MM.1S (cell line): Measurements from ENCODE around the gene EPHB1.

ENCODE experiments used
- DNase-seq: peaks from one replicate; pipeline ENCODE4 v3.0.0-alpha.2; 2015
- H2AFZ ChIP-seq: fragments of 300-600 bp; sonication (generic); 2 replicates; pipeline ENCODE4 v1.6.0; 2016; ENCODE audit warnings: antibody characterized with exemption, low read length
- H3F3A ChIP-seq: fragments of 300-600 bp; sonication (generic); 2 replicates; pipeline ENCODE4 v1.6.1; 2016; ENCODE audit warnings: mild to moderate bottlenecking, antibody characterized with exemption, low read length, moderate library complexity, mixed read lengths; ENCODE audit not compliant: insufficient read depth
- H3K27ac ChIP-seq: fragments of 300-600 bp; sonication (generic); 2 replicates; pipeline ENCODE4 v1.5.1; 2016; ENCODE audit warnings: mild to moderate bottlenecking, low read length
- H3K27me3 ChIP-seq: fragments of 300-600 bp; sonication (generic); replicated peaks from 2 replicates; pipeline ENCODE4 v1.6.0; 2016; ENCODE audit warnings: low read length; ENCODE audit not compliant: insufficient read depth
- H3K36me3 ChIP-seq: fragments of 300-600 bp; sonication (generic); replicated peaks from 2 replicates; pipeline ENCODE4 v1.6.1; 2016; ENCODE audit warnings: mild to moderate bottlenecking, low read length, mixed read lengths; ENCODE audit not compliant: insufficient read depth
- H3K4me1 ChIP-seq: fragments of 300-600 bp; sonication (generic); 2 replicates; pipeline ENCODE4 v1.6.1; 2016; ENCODE audit warnings: low read length, mixed read lengths
- H3K4me2 ChIP-seq: fragments of 300-600 bp; sonication (generic); 2 replicates; pipeline ENCODE4 v1.6.0; 2016; ENCODE audit warnings: low read depth, low read length
- H3K4me3 ChIP-seq: fragments of 300-600 bp; sonication (generic); 2 replicates; pipeline ENCODE4 v1.5.1; 2016; ENCODE audit warnings: low read length, mixed read lengths
- H3K79me2 ChIP-seq: fragments of 300-600 bp; sonication (generic); 2 replicates; pipeline ENCODE4 v1.6.1; 2016; ENCODE audit warnings: mixed run types, low read length, mixed read lengths
- H3K9ac ChIP-seq: fragments of 300-600 bp; sonication (generic); 2 replicates; pipeline ENCODE4 v1.6.1; 2016; ENCODE audit warnings: low read length, mixed read lengths
- H3K9me2 ChIP-seq: fragments of 300-600 bp; sonication (generic); replicated peaks from 2 replicates; pipeline ENCODE4 v1.6.1; 2016; ENCODE audit warnings: mild to moderate bottlenecking, low read length, mixed read lengths; ENCODE audit not compliant: insufficient read depth
- H3K9me3 ChIP-seq: fragments of 300-600 bp; sonication (generic); replicated peaks from 2 replicates; pipeline ENCODE4 v1.6.1; 2016; ENCODE audit warnings: mild to moderate bottlenecking, low read length, mixed read lengths; ENCODE audit not compliant: insufficient read depth
- H4K20me1 ChIP-seq: fragments of 300-600 bp; sonication (generic); 2 replicates; pipeline ENCODE4 v1.6.1; 2016; ENCODE audit warnings: mild to moderate bottlenecking, low read length, moderate library complexity, mixed read lengths; ENCODE audit not compliant: insufficient read depth
- EZH2 ChIP-seq: fragments of 300-600 bp; sonication (generic); optimal IDR thresholded peaks from 2 replicates; pipeline ENCODE3; 2017; ENCODE audit warnings: low read depth, mild to moderate bottlenecking, antibody characterized with exemption, low read length, mixed read lengths
- EZH2phosphoT487 ChIP-seq: fragments of 300-600 bp; sonication (generic); IDR thresholded peaks from 2 replicates; pipeline ENCODE4 v1.6.1; 2018; ENCODE audit warnings: antibody characterized with exemption, low read length
- TF ChIP-seq, protein P1 (sequence below): fragments of 300-600 bp; sonication (generic); IDR thresholded peaks from 2 replicates; pipeline ENCODE4 v1.5.1; 2016; ENCODE audit warnings: antibody characterized with exemption, low read length, mixed read lengths

Gene EPHB1

GRCh38 chr3:135017003-135017893 lies 222.2 kb downstream of the EPHB1 start:
- H2AFZ ChIP-seq: no peak overlapping the region
- TF ChIP-seq EZH2 (no peak), EZH2phosphoT487 (no peak)
- TF ChIP-seq, protein P1, sequence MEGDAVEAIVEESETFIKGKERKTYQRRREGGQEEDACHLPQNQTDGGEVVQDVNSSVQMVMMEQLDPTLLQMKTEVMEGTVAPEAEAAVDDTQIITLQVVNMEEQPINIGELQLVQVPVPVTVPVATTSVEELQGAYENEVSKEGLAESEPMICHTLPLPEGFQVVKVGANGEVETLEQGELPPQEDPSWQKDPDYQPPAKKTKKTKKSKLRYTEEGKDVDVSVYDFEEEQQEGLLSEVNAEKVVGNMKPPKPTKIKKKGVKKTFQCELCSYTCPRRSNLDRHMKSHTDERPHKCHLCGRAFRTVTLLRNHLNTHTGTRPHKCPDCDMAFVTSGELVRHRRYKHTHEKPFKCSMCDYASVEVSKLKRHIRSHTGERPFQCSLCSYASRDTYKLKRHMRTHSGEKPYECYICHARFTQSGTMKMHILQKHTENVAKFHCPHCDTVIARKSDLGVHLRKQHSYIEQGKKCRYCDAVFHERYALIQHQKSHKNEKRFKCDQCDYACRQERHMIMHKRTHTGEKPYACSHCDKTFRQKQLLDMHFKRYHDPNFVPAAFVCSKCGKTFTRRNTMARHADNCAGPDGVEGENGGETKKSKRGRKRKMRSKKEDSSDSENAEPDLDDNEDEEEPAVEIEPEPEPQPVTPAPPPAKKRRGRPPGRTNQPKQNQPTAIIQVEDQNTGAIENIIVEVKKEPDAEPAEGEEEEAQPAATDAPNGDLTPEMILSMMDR: no peak

GRCh38 chr3:135018149-135018923 lies 223.3 kb downstream of the EPHB1 start:
- H2AFZ ChIP-seq: peak overlapping the region; percentile 52
- DNase-seq: peak; percentile 45

More at GRCh38 chr3:135017003-135017893, 222.2 kb downstream of the EPHB1 start:
- Histone ChIP-seq H3K27ac (no peak overlapping the region), H3K4me3 (no peak overlapping the region), H3K36me3 (no peaks in the 10 kb centered on the region), H3K27me3 (no peaks in the 10 kb centered on the region), H3K4me1 (peaks cover 16% of the 10 kb centered on the region), H3K9me3 (no peaks in the 10 kb centered on the region), H4K20me1 (no peaks in the 10 kb centered on the region), H3K79me2 (no peaks in the 10 kb centered on the region), H3K4me2 (no peak overlapping the region), H3K9ac (no peak overlapping the region), H3K9me2 (no peaks in the 10 kb centered on the region), H3F3A (no peaks in the 10 kb centered on the region)
- no peak for DNase-seq

DNA sequence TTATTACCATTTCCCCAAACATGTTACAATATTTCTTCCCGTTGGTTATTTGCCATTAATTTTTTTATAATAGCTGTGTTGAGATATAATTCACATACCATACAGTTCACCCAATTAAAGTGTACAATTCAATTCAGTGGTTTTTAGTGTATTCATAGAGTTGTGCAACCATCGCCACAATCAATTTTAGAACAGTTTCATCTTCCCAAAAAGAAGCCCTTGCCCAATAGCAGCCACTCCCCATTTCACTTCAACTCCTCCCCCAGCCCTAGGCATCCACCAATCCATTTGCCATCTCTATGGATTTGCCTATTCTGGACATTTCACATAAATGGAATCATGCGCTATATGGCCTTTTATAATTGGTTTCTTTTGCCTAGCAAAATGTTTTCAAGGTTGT lies 225.1 kb downstream of the EPHB1 start:
- no peak overlapping the region for H3K27ac ChIP-seq
- no peaks in the 10 kb centered on the region for H3K36me3 ChIP-seq
- H3K9me2 ChIP-seq: no peaks in the 10 kb centered on the region
- H3K27me3 ChIP-seq: no peaks in the 10 kb centered on the region
- H3K4me1 ChIP-seq: peaks cover 16% of the 10 kb centered on the region
- no peak overlapping the region for H2AFZ ChIP-seq
- H3K9me3 ChIP-seq: no peaks in the 10 kb centered on the region
- H3K4me3 ChIP-seq: no peak overlapping the region
- no peak overlapping the region for H3K9ac ChIP-seq
- no peaks in the 10 kb centered on the region for H3K79me2 ChIP-seq
- DNase-seq: no peak
- H4K20me1 ChIP-seq: no peaks in the 10 kb centered on the region
- TF ChIP-seq EZH2 (no peak), EZH2phosphoT487 (no peak)
- TF ChIP-seq, protein P1: no peak
- H3F3A ChIP-seq: no peaks in the 10 kb centered on the region
- H3K4me2 ChIP-seq: no peak overlapping the region

More at GRCh38 chr3:135018149-135018923, 223.3 kb downstream of the EPHB1 start:
- no peaks in the 10 kb centered on the region for H4K20me1 ChIP-seq
- H3K9ac ChIP-seq: no peak overlapping the region
- no peaks in the 10 kb centered on the region for H3K36me3 ChIP-seq
- no peaks in the 10 kb centered on the region for H3F3A ChIP-seq
- H3K4me1 ChIP-seq: peaks cover 16% of the 10 kb centered on the region
- H3K9me3 ChIP-seq: no peaks in the 10 kb centered on the region
- H3K79me2 ChIP-seq: no peaks in the 10 kb centered on the region
- no peaks in the 10 kb centered on the region for H3K27me3 ChIP-seq
- peak overlapping the region; percentile 44; the same call in 1 of the 2 replicates for H3K27ac ChIP-seq
- no peaks in the 10 kb centered on the region for H3K9me2 ChIP-seq
- peak overlapping the region; percentile 36; the same call in 1 of the 2 replicates for H3K4me2 ChIP-seq
- H3K4me3 ChIP-seq: no peak overlapping the region
- TF ChIP-seq, protein P1: no peak
- no peak for TF ChIP-seq EZH2phosphoT487
- no peak for TF ChIP-seq EZH2
